Neural progenitor cell (in vitro differentiated cells): Measurements from ENCODE around the gene PPARG.

Experiments
- CTCF ChIP-seq: fragments of 200-600 bp; sonication (generic); IDR thresholded peaks from 2 replicates; pipeline ENCODE4 v1.5.1; 2017; ENCODE audit warnings: antibody characterized with exemption, mild to moderate bottlenecking
- EZH2 ChIP-seq: fragments of 200-600 bp; sonication (generic); IDR thresholded peaks from 2 replicates; pipeline ENCODE4 v1.6.1; 2017; ENCODE audit warnings: antibody characterized with exemption, mild to moderate bottlenecking, moderate library complexity

- TF ChIP-seq CTCF (no peak), EZH2 (no peak)
Measured at GRCh38 chr3:12301513-12301912, 12.6 kb downstream of the PPARG start.
